ACHN (cell line): ENCODE data around the gene SNX18.
"Not testable (repeated sequence)": the region's sequence is repeated elsewhere in the genome, so short reads cannot be mapped to it uniquely, and the experiment has no call there.

ENCODE experiments used
- DNase-seq: peaks from one replicate; pipeline ENCODE4 v3.0.0-alpha.2; 2015
- in situ Hi-C: cut with HindIII; loops from 2 replicates; pipeline ENCODE4 v1.10.0; 2017; ENCODE audit warnings: low sequenced_read_pairs, low pct_ligation_motif_present, low pct_unique_long_range_greater_than_20kb

Gene SNX18

DNA sequence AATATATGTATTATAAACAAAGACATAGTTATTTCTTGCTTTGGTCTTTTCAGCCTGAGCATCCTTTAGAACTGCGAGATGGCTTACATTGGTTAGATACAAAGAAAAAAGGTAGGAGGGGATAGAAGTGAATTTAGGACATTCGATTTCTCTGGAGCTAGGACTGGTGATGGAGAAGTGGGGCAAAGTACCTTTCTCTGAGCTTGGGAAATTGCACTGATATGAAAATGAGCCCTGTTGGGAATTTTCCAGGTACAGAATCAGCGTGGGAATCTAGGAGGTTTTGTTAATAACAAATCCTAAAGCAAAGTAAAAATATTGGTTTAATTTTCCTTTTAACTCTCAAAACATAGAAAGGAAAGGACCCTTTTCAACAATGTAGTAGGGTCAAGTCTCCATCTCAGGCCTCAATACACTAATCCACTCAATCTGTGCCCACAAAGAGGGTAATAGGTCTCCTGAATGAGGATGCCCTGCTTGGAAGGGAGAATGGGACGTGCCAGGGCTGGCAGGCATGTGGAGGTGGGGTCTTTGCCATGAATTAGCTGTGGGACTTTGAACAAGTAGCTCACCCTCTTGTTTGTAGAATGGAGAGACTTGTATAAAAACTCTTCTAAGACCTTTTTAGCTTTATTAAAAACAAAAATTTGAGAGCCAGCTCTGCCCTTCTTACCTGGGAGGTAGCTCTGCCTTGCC lies 17.7 kb downstream of the SNX18 start:
- no peak for DNase-seq
- in situ Hi-C loops: no loop called here

DNA sequence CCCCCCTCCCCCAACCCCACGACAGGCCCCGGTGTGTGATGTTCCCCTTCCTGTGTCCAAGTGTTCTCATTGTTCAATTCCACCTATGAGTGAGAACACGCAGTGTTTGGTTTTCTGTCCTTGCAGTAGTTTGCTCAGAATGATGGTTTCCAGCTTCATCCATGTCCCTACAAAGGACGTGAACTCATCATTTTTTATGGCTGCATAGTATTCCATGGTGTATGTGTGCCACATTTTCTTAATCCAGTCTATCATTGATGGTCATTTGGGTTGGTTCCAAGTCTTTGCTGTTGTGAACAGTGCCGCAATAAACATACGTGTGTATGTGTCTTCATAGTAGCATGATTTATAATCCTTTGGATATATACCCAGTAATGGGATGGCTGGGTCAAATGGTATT lies 18.8 kb downstream of the SNX18 start:
- in situ Hi-C loops, DNase-seq: not testable (repeated sequence)

GRCh38 chr5:54536861-54537260 lies 19.3 kb downstream of the SNX18 start:
- DNase-seq, in situ Hi-C loops: not testable (repeated sequence)

DNA sequence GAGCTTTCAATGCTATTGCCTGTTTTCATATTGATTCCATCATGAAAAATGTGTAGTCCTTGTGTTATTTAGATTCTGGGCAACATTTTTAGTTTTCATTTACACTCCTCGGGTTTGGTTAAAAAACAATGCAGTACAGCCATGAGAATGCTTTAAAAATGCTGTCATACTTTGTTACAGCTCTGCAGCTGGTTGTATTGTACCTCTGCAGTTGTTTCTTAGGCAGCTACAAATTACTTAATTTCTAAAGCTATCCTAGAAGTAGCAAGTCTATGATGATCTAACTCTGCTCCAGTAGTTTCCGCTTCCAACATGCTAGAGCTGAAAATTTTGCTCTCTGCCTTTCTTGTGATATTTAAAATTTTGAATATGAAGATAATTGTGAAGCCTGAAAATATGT lies 20.2 kb downstream of the SNX18 start:
- no peak for DNase-seq
- in situ Hi-C loops: no loop called here

GRCh38 chr5:54538156-54538555 lies 20.6 kb downstream of the SNX18 start:
- no peak for DNase-seq
- in situ Hi-C loops: no loop called here

GRCh38 chr5:54539001-54539400 lies 21.4 kb downstream of the SNX18 start:
- in situ Hi-C loops: no loop called here
- no peak for DNase-seq

DNA sequence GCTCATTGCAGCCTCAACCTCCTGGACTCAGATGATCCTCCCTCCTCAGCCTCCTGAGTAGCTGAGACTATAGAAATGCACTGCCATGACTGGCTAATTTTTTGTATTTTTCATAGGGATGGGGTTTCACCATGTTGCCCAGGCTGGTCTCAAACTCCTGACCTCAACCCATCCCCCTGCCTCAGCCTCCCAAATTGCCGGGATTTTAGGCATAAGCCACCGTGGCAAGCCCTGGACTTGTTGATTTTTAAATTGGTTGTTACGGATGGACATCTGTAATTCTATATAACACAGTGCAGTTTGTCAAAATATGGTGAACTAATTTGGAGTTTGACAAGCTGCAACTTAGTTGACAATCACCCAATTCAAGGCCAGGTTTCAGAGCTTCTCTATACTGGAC lies 22.7 kb downstream of the SNX18 start:
- no peak for DNase-seq
- in situ Hi-C loops: no loop called here

GRCh38 chr5:54541823-54542783 lies 24.5 kb downstream of the SNX18 start:
- DNase-seq: no peak
- in situ Hi-C loops: no loop called here

- no peak for DNase-seq
- in situ Hi-C loops: no loop called here
These were observed 26.5 kb downstream of the SNX18 start for GRCh38 chr5:54544044-54544443.

DNA sequence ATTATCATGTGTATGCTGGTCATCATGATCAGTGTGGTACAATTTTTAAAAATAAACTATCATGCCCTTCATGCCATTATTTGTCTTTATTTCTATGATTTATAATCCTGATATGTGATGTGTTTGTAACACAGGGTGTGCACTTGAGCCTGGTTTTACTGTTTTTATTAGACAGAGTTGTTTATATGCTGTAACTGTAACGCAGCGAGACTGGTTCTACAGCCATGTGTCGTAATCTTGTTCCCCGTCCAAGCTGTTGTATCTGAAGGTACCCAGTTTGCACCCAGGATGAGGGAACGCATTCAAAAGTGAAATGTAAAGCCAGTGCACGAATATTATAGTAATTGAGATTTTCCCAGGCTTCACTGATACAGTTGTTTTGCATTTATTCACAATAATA lies 28.2 kb downstream of the SNX18 start:
- no peak for DNase-seq
- in situ Hi-C loops: no loop called here

DNA sequence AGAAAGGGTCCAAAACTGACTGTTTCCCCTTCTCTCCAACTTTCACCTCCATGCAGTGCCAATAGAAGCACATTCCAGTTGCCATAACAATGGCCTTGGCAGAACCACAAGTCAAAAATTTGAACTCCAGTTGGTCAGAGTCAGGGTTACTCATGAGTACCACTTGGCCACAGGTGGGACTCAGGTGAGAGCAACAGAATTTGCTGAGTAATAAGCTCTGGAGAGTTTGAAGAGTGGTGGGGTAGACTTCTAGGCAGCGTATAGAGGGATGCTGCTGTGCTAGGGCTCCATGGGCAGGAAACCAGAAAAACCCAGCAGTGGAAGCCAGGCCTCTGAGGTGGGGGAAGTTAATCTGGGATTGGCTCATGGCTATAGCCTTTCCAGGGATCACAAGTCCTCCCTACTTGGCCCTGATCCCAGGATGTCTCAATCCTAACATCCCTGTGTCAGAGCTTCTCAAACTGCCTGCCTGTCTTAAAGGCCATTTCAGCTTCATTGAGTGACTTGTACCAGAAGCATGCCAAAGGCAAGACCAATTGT lies 30.2 kb downstream of the SNX18 start:
- no peak for DNase-seq
- in situ Hi-C loops: no loop called here

DNA sequence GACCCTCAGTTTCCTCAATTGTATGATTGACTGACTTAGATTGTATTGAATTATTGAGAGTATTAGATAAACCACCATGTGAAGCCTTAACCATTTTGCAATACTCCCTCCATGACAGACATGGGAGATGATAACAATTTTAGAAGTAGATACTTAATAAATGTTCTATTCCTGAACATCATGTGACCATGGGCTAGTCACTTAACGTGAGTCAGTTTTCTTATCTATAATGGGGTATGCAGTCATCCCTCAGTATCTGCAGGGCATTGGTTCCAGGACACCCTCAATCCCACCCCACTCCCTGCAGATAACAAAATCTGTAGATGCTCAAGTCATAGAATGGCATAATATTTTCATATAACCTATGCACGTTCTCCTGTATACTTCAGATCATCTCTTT lies 31.0 kb downstream of the SNX18 start:
- in situ Hi-C loops: no loop called here

DNA sequence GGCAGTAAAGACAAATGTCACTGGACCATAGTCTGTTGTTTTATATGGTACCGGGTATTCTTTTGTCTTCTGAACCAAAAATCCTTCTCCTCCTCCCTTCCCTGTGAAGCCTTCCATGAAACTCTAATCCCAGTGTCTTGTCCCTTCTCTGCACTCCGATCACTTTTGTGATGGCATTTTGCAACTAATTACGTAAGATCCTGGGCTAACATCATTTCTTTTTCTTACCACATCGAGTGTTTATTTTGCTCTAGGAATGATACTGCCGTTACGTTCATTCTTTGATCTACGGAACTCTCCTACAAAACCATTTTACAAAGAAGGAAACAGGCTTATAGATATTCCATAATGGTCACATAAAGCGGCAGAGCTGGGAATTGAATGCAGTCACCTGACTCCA lies 33.7 kb downstream of the SNX18 start:
- DNase-seq: no peak

More for the DNA sequence above, 31.0 kb downstream of the SNX18 start:
- DNase-seq: no peak

DNA sequence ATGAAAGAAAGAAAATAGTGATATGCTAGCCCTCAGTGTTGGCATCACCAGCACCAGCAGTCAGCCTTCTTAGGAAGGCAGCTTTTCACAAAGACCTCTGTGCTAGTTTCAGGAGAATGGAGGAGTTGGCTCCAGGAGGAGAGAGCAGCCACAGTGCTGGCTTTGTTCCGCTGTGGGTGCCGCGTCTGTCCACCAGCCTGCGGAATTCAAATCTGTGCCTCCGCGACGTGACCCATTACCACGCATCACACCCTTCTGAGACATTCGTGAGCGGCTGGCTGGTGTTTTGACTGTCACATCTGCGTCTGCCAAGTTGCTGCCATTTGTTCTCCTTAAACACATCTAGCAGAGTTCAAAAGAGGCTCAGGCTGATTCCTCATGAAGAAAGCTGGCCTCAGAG lies 34.4 kb downstream of the SNX18 start:
- no peak for DNase-seq
- in situ Hi-C loops: no loop called here

More for the DNA sequence above, 33.7 kb downstream of the SNX18 start:
- in situ Hi-C loops: no loop called here

- no peak for DNase-seq
- in situ Hi-C loops: no loop called here
These were observed 34.9 kb downstream of the SNX18 start for GRCh38 chr5:54552446-54552845.

DNA sequence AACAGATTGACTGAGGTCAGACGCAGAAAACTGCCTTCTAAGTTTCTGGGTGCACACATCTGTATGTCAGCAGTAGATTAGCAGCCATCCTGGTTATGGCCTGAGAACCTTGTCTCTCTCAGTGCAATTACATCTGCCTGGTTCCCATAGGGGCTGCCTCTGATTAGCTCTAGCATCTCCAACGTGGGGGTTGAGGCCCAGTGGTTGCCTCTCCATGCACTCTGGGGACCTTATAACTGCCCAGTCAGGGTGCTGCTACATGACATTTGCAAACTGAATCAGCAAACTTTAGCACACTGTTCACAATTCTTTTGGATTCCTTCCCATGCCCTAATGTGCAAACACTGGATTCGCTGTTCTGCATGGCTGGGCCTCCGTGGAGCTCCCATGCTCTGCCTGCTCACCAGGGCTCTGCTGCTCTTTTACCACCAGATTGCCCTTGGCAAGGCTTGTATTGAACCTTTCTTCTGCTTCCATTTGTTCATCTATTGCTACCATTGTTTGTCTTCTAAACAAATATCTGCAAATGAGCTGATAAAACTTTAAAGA lies 36.2 kb downstream of the SNX18 start:
- in situ Hi-C loops: no loop called here
- no peak for DNase-seq

DNA sequence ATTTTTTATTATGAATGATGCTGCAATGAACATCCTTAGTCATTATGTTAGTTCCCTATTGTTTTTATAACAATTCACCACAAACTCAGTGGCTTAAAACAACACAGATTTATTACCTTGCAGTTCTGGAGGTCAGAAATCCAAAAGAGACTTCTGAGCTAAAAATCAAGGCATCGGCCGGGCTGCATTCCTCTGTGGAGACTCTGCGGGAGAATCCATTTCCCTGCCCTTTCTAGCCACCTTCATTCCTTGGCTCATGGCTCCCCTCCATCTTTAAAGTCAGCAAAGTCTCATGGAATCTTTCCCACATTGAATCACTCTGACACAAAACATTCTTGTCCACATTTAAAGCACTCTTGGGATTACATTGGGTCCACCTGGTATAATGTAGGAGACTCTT lies 38.6 kb downstream of the SNX18 start:
- DNase-seq: no peak
- in situ Hi-C loops: no loop called here

DNA sequence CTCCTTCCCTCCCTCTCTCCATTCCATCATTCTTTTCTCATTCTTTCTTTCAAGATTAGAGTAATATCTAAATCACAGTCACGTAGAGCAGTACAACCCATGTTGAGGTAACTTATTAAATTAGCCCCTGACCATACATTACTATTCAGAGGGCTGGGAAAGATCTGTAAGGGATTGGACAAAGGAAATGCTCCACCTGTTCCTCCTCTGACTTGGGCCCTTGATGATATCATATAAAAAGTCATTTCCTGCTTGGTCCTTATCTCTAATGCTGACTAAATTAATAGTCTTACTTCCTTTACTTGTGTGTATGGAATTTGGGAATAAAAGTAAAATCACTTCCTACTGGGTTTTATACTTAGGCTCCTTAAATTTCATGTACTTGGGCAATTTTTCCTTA lies 40.8 kb downstream of the SNX18 start:
- no peak for DNase-seq
- in situ Hi-C loops: no loop called here

DNA sequence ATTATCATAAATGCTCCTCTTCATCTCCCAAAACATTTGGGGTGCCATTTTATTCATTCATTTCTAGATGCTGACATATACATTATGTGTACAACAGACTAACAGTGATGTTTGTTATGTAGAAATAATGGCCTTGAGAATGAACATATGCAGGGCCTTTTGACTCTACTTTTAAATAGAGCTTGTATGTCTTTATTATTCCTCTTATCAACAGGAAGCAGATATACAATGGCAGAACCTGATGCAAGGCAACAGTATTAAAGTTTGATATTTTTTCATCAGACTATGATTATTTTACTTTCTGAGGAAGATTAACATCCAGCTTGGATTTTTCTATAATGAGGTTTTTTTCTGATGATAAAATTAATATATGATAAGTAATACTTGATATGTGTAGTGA lies 44.1 kb downstream of the SNX18 start:
- DNase-seq: no peak
- in situ Hi-C loops: no loop called here
